HG03280 (cell line): ENCODE data around the gene TAS1R3.
"Not testable (repeated sequence)": the region's sequence is repeated elsewhere in the genome, so short reads cannot be mapped to it uniquely, and the experiment has no call there.

Experiments used
- ATAC-seq: cut with Tn5 transposase; IDR thresholded peaks from one replicate; pipeline ENCODE4 v1.9.1; 2021; ENCODE audit warnings: mild to moderate bottlenecking, moderate library complexity; ENCODE audit not compliant: unreplicated experiment

TAS1R3 gene

DNA sequence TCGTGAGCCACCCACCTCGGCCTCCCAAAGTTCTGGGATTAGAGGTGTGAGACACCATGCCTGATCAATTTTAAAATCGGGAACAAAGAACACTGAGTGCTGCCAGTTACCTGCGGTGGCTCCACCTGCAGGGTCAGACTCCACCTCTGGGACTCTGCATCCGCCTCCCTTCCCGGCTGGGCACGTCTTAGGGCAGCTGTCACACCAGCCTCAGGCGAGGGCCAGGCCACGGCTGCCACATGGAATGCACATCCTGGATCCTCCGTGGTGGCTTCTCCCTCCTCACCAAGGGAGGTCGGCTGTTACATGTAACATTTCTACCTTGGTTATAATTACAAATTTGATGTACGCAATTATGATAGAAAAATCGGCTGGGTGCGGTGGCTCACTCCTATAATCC is 33.2 kb downstream of the TAS1R3 start:
- no peak for ATAC-seq

DNA sequence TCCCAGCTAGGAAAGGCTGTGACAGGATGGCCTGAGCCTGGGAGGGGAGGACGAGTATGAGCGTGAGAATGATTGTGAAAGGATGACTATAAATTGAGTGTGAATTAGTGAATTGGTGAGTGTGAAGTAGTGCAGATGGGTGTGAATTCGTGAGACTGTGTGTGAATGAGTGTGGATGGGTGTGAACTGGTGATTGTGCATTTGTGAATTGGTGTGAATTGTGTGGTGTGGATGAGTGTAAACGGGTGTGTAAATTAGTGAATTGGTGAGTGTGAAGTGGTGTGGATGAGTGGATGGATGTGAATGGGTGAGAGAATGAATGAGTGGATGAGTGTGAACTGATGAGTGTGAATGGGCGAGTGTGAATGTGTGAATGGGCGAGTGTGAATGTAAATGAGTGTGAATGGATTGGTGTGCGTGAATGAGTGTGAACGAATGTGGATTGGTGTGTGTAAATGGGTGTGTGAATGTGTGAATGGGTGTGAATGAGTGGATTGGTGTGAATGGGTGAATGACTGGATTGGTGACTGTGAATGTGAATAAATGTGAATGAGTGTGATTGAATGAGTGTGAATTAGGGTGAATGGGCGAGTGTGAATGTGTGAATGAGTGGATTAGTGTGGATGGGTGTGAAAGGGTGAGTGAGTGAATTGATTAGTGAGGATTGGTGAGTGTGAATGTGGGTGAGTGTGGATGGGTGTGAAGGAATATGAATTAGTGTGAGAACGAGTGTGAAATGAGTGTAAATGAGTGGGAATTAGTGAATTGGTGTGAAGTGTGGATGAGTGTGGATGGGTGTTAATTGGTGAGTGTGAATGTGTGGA is 35.0 kb downstream of the TAS1R3 start:
- no peak for ATAC-seq

DNA sequence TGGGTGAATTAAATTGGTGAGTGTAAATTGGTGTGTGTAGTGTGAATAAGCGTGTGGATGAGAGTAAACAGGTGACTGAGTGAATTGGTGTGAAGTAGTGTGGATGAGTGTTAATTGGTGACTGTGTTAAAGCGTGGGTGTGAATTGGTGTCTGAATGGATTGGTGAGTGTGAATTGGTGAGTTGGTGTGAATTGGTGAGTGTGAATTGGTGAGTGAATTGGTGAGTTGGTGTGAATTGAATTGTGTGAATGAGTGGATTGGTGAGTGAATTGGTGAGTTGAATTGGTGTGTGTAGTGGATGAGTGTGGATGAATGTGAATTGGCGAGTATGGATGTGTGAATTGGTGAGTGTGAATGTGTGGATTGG is 35.6 kb downstream of the TAS1R3 start:
- no peak for ATAC-seq

DNA sequence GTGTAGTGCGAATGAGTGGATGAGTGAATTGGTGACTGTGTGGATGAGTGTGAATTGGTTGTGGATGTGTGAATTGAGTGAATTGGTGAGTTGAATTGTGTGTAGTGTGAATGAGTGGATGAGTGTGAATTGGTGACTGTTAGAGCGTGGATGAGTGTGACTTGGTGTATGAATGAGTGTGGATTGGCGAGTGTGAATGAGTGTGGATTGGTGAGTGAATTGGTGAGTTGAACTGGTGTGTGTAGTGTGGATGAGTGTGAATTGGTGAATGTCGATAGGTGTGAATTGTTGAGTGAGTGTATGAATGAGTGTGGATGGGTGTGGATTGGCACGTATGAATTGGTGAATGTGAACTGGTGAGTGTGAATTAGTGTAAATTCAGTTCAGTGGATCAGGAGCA is 36.2 kb downstream of the TAS1R3 start:
- no peak for ATAC-seq

DNA sequence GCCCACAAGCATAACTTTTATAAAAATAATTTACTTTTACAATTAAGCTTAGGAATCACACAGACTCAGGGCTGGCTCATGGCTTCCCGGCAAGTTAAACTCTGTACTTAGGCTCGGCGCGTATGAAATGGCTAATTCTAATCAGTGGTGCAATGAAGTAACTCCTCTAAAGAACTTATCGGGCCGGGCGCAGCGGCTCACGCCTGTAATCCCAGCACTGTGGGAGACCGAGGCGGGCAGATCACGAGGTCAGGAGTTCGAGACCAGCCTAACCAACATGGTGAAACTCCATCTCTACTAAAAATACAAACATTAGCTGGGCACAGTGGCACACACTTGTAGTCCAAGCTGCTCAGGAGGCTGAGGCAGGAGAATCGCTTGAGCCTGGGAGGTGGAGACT is 39.0 kb downstream of the TAS1R3 start:
- not testable (repeated sequence) for ATAC-seq

DNA sequence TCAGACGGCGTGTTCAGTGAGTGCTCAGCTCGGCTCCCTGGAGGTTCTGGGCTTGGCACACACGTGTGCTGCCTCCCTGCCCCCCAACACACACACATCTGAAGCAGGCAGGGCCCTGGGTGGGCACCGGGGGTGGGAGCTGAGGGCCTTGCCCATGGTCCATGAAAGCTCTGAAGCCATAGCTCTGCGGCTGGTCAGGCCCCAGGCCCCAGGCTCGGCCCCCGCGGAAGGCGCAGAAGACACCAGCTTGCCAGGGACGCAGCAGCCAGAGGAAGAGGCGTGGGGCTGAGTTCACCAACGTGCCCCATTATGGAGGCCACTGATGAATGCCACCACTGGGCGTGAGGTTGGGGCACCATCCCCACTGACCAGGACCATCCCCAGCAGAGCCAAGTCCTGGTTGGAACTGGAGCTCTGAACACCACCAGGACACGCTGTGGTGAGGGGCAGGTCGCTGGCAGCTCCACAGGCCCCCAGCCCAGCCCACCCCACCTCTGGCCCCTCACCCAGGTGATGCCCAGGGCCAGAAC is 39.8 kb downstream of the TAS1R3 start:
- ATAC-seq: no peak

DNA sequence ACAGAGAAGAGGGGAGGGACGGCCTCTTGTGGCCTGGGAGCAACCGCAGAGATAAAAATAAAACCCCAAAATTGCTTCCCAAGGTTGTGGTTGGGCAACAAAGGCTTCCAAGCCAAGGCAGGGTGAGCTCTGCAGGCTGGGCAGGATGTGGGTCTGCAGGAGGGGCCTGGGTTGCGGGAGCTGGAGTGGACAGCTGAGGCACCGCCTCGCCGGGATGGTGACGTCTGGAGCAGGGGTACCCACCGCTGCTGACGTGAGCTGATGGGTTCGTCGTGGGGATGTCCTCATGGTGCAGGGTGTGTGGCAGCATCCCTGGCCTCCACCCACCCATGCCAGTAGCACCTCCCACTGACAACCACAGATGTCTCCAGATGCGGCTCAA is 40.3 kb downstream of the TAS1R3 start:
- no peak for ATAC-seq

DNA sequence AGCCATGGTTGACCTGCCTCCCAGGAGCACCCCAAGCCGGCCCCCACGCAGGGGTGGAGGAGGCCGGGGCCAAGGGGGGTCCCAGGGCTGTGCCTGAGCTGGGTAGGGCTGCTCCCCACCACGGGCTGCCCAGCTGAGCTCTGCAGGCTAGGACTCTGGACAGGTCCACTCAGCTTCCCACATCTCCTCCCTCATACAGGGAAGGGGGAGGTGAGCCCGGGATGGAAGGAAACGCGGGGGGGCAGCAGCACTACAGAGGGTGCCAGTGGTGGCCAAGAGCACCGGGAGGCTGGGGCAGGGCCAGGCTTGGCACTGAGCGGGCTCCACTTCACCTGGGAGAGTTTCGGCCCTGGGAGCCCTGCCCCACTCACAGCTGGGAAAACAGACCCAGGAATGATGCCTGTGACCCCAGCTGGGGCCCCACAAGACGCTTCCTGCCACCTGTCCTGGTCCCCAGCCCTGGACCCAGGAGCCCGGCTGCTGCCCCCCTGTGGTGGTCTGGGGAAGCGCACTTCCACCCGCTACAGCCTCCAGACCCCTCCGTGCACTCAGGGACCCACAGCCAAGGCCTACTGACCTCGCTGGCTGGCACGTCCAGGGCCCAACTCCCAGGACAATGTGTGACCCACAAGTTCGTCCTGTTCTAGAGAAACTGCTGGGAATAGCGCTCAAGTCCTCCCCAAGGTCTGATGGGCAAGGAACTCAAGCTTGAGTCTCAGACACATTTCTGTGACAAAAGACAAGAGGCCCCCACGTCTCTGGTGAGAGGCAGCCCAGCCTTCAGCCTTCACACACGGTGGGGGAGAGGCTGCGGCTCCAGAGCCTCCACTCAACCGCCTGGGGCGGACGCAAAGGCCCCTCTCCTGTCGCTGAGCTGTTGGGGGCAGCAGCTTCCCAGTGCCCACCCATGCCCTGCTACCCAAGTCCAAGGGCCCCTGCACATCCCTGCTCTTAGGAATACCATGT is 40.9 kb downstream of the TAS1R3 start:
- ATAC-seq: no peak

DNA sequence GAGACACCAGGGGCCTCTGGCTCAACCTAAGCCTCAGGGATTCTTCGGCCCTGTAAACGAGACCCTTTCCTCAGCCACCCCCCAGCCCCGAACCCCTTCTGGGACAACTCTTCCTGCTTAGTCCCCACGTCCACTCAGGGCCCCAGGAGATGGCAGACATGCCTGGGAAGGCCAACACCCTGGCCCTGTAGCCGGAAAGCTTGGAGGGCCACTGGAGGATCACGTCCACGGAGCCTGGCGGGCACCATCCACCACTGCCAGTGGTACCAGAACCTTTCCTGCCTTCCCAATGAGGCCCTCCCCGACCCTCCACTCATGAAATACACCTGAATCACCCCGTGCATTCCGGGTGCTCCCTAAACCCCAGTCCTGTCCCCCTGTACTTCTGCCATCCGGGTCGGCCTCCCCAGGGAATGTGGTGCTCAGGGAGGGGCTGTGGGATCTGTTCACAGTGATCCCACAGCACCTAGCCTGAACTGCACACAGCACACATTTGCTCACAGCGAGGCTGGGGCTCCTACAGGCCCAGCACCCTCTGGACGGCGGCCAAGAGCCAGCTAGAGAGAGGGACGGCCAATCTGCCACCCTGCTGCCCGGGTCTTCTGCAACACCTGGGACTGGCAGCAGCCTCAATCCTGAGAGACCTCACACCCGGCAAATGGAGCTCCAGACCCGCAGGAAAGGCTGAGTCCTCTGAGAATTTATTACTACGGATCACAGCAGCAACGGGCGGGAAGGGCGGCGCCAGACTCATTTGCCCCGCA is 42.2 kb downstream of the TAS1R3 start:
- no peak for ATAC-seq

DNA sequence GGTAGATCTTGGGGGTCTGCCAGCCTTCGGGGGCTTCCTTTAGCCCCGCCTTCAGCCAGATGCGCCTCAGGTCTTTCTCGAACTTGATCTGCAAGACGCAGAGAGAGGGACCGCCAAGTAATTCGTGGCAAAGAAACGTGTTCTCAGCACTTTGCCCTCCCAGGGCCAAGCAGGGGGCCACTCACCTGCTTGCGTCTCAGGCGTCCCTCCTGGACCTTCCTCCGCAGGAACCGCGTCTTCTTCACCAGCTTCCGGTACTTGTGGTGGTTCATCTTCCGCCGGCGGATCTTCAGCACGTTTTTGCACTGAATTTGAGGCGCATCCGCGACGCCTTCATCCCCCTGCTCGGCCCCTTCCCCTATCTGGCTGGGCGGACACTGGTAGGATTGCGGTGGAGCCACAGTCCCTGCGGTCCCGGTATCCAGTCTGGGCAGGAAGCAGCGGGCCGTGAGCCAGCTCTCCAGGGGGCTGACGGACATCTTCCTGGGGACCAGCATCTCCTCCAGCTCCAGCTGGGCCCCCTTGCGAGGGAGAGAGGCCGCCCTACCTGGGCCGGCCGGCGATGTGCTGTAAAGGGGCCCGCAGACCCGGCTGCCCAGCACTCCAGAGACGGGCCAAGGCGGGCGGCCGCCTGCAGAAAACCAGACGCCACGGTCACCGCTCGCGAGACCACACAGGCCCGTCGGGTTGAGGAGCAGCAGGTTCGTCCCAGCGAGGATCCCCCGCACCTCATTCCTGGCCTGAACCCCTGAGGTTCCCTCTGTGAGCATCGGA is 42.9 kb downstream of the TAS1R3 start:
- ATAC-seq: no peak

DNA sequence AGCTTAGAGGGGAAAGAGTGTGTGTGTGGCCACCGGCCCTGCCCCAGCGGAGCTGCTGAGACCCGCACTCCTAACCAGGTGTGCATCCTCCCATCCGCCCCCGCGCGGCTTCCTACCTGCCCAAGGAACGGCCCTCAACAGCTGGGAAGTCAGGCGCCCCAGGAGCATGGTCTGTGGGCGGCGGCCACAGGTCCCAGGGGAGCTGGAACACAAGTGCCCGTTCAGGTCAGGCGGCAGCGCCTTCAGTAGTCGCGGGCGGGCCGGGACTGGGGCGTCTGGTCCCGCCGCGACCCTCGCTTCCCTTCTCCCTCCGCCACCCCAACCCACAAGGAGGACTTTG is 43.5 kb downstream of the TAS1R3 start:
- peak; percentile 4 for ATAC-seq

DNA sequence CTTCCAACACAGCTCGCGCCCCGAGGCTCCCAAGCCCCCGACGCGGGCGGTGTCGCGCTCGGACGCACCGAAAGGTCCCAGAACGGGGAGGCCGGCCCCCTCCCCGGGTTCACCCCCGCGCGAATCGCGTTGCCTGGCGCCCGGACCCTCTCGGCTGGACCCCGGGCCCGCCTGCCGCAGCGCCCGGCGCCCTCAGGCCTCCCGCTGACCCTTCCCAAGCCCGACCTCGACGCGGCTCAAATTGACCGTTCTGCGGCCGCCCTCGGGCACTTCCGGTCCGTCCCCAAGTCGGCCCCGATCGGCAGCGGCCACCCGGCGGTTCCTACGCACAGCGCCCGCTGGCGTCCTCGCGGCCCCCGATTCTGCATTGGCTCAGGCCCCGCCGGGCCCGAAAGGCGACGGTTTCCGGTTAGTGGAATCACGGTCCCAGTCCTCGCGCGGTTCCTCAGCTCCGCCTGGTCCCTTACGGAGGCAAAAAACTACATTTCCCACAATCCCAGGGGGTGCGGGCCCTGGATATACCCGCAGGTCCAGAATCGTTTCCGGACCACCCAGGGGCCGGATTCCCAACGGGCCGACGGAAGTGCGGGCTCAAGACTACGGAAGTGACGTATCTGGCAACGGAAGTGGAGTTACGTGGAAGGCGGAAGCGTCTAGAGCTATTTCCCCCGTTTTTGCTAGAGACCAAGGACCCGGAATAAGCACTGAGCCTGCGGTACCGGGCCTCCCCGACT is 44.0 kb downstream of the TAS1R3 start, which contains the start of gene AURKAIP1:
Gene AURKAIP1, minus strand, starts transcription at position 279 of the 734 bp plus-strand sequence. CDS start 451 bp downstream, outside the sequence.
- peak; percentile 86 for ATAC-seq

DNA sequence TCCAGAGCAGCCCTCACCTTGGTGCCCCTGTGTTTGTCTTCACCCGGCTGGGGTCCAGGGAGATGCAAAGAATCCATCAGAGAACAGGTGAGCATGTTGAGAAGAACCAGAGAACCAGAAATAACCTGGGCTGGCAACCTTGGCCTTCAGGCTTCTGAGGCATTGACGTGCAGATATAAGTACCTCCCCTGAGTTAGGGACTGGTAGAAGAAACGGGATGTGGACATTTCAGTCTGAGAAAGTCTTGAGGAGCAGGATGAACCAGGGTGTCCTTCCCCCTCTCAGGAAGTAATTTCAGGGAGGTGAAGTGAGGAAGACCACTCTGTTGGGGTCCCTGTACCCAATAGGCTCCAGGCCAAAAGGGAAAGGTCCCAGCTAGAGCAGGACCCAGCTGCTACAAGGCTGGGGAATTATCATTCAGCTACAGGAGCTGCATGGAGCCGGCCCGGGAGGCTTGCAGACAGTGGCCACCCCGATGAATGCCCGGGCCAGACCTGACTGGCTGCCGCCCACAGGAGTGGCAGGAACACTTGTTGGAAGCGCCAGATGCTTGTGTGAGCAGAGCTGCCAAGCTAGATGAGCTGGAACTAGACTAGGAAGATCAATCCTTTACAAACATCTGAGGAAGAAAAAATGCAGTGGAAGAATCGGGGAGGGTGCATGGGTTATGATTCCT is 45.6 kb downstream of the TAS1R3 start:
- no peak for ATAC-seq

DNA sequence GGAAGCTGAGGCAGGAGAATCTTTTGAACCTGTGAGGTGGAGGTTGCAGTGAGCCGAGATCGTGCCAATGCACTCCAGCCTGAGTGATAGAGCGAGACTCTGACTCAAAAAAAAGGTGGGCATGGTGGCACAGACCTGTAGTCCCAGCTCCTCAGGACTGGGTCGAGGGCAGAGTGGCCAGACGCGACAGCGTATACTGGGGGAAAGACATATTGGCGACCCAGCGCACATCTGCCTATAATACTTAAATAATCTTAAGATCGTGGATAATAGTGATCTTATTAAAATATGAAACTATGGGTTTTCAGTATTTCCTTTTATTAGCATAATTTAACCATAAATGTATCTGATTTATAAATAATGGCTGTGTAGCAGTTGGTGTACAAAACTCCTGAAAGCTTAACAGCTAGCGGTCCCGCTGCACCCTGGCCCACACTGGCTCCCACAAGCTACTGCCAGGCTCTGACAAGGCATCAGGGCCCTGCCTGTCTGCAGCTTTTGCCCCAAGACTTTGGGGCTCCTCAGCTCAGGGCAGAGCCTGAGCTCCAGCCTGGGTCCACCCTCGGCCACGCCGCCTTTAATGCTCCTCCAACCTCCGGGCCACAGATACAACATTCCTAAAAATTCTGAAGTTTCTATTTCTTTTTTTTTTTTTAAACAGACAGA is 46.6 kb downstream of the TAS1R3 start:
- ATAC-seq: no peak

DNA sequence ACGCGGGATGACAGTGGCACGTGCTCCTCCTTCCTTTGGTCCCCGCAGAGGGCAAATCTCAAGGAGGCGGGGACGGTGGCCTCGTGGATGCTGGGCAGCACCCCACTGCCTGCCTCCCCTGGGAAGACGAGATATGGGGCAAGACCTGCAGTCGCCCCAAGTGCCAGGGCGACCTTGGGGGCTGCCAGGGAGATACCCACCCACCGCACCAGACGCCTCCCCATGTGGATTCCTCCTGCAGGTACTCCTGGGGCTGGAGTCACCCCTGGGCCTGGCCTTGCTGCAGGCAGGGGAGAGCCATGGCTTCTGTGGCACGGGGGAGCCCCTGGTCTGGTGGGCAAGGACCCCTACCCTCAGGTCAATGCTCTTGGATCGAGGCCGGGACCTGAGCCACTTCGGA is 49.8 kb downstream of the TAS1R3 start:
- no peak for ATAC-seq

DNA sequence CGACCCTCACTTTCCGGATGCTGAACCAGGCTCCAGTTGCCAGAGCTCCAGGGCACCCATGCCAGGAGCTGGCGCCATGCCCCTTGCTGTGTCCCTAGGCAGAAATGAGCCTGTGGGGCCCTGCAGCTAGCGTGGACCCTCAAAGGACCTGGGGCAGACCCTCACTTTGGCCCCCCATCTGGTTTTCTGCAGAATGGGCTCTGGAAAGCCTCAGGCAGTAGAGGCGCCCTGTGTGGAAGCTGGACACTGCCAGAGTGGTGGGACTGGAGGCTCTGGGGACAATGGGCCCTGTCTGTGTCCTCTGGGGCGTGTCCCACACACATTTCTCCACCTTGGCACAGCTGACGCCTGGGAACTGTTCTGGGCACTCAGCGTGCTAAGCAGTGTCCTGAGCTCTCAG is 50.2 kb downstream of the TAS1R3 start:
- no peak for ATAC-seq
